PFSK-1 (cell line): Measurements from ENCODE around the gene DPP6.

Source experiments
- FOXP2 ChIP-seq: optimal IDR thresholded peaks from 2 replicates; pipeline ENCODE3; 2011; ENCODE audit warnings: borderline replicate concordance, control low read depth, inconsistent platforms; ENCODE audit not compliant: insufficient read depth; ENCODE audit errors: extremely low read length, extremely low read depth
- POLR2AphosphoS5 ChIP-seq: IDR thresholded peaks from 2 replicates; pipeline ENCODE4 v1.6.1; 2012; ENCODE audit warnings: low read depth, mild to moderate bottlenecking, control low read depth, low read length, moderate library complexity
- REST ChIP-seq, 2 experiments: IDR thresholded peaks; 2 replicates each; pipeline versions ENCODE4 v1.6.1 to v1.8.0; 2011 to 2012; ENCODE audit warnings: low read depth in 2 of 2, low read length in 2 of 2, control low read depth in 1 of 2, inconsistent platforms in 1 of 2, mild to moderate bottlenecking in 1 of 2, moderate library complexity in 1 of 2; ENCODE audit not compliant: insufficient read depth in 1 of 2
- SIN3A ChIP-seq: IDR thresholded peaks from 2 replicates; pipeline ENCODE4 v1.6.1; 2012; ENCODE audit warnings: mild to moderate bottlenecking, low read length, moderate library complexity, borderline replicate concordance; ENCODE audit not compliant: insufficient read depth
- TAF1 ChIP-seq: IDR thresholded peaks from 2 replicates; pipeline ENCODE4 v1.6.1; 2012; ENCODE audit warnings: low read length, control low read depth, borderline replicate concordance; ENCODE audit not compliant: insufficient read depth

The DPP6 gene

GRCh38 chr7:154431045-154431444 is 378.8 kb downstream of the DPP6 start:
- TF ChIP-seq POLR2AphosphoS5 (no peak), TAF1 (no peak), FOXP2 (no peak), SIN3A (no peak), REST (IDR thresholded peaks at IDR 0.05; ENCODE audit: insufficient read depth in 1 of 2, low read depth in 2 of 2, low read length in 2 of 2) (no peak)

- no peak for TF ChIP-seq FOXP2
- no peak for TF ChIP-seq SIN3A
- no peak for TF ChIP-seq POLR2AphosphoS5
- no peak for TF ChIP-seq REST (IDR thresholded peaks at IDR 0.05; ENCODE audit: insufficient read depth in 1 of 2, low read depth in 2 of 2, low read length in 2 of 2)
- TF ChIP-seq TAF1, result no peak
These were observed 381.7 kb downstream of the DPP6 start for GRCh38 chr7:154433632-154434598.

GRCh38 chr7:154436560-154436959 is 384.4 kb downstream of the DPP6 start:
- no peak for TF ChIP-seq FOXP2
- TF ChIP-seq TAF1, result no peak
- TF ChIP-seq REST (IDR thresholded peaks at IDR 0.05; ENCODE audit: insufficient read depth in 1 of 2, low read depth in 2 of 2, low read length in 2 of 2), result no peak
- no peak for TF ChIP-seq SIN3A
- no peak for TF ChIP-seq POLR2AphosphoS5

- TF ChIP-seq SIN3A, result no peak
- no peak for TF ChIP-seq TAF1
- TF ChIP-seq FOXP2, result no peak
- no peak for TF ChIP-seq POLR2AphosphoS5
- no peak for TF ChIP-seq REST (IDR thresholded peaks at IDR 0.05; ENCODE audit: insufficient read depth in 1 of 2, low read depth in 2 of 2, low read length in 2 of 2)
These were observed 385.0 kb downstream of the DPP6 start for GRCh38 chr7:154437234-154437633.
